ENCODE measurements around the gene RTL1.

RTL1 gene

DNA sequence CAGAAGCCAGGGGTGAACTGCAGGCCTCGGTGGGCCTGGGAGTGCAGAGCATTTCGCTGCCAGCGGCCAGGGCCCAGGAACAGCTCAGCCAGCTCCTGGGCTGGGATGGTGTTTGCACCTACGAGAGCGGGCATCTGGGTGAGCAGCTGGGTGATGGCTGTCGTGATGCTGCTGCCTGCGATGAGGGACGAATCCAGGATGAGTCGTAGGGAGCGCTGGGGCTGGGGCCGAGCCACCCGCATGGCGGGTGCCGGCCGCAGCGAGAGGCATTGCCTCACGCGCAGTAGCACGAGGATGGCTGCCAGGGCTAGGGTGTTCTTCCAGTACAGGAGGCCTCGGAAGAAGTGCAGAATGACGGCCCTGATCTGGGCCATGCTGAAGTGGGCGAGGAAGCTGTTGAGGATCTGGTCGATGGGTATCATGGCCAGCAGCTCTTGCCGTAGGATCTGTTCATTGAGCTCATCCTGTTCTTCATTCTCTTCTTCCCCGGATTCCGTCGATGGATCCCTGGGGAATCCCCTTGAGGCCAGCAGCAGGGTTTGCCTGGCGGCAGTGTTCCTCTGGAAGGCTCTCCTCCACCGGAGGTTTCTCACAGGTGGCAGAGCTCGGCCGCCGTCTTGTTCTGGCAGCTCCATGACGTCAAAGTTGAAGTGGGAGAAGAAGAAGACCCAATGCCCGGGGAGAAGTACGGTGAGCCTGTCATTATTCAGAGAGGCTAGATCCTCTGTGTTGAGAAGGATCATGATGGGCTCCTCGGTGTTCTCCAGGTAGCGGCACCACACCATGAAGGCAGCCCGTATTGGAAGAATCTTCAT lies 22.1 kb downstream of the RTL1 start:
- DNase-seq = no peak

DNA sequence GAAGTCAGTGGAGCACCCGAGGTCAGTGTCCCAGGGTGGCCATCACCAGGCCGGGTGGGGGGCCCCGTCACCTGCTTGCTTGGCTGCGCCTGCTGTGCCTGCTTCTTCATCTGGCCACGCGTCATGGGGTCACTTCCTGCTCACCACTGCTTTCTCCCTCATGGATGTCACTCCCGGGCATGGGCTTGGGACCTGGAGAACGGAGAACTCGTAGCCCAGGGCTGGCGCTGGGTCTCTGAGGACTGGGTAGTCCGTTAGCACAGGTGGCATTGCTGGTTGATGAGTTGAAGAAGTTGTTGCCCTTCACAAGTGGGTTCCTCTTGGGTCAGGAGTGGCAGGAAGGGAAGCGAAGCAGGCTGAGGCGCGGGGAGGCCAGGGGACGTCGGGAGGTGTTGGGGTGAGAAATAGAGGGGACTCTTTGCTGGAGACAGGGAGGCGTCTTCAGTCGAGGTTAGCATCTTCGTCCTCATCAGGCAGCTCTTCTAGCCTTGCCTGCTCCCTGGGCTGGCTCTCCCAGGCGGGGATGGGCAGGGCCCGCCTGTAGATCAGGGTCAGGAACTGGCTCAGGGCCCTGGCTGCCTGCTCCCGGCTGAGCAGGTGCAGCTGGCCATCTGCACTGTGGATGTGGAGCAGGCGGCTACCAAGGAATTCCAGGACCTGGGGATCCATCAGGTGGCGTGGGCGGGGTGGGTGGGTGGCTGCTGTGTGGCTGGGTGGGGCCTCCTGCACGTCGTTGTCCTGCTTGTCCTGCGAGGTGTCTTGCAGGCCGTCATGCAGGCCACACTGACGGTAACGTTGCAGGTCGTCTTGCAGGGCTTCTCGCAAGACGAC lies 23.0 kb downstream of the RTL1 start:
- no peak for DNase-seq

DNA sequence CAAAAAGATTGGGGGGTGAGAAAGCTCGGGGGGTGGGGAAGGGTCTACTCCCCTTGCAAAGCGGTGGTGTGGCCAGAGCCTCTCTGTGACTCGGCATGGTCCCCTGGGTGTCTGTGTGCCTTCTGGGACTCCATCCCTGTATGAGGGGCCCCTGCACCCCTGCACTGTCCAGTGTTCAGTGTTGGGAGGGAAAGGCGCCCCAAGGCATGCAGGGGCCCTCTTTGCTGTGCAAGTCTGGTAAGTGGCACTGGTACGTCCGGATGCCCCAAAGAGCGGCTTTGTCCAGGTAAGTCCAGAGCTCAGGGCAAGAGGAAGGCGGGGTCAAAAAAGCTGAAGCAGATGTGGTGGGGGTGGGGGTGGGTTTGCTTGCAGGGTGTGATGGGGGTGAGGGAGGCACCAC lies 23.7 kb downstream of the RTL1 start:
- DNase-seq = no peak

DNA sequence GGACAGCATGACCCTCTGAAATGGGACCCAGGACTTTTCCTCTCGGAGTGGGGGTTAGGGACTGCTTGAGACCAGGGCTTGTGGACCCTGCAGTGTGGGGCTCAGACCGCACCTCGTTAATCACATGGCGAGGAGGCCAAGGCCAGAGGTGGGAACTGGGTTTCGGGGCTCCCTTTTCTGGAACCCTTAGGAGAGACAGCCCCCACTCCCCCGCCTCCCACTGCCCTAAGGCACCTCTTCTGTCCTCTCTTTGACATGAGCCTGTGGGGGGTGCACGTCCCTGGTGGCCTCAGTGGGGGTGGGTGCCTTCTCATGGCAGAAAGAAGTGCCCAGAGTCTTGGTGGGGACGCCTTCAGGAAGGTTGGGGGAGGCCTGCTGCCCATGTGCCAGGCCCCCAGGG lies 24.3 kb downstream of the RTL1 start:
- no peak for DNase-seq

DNA sequence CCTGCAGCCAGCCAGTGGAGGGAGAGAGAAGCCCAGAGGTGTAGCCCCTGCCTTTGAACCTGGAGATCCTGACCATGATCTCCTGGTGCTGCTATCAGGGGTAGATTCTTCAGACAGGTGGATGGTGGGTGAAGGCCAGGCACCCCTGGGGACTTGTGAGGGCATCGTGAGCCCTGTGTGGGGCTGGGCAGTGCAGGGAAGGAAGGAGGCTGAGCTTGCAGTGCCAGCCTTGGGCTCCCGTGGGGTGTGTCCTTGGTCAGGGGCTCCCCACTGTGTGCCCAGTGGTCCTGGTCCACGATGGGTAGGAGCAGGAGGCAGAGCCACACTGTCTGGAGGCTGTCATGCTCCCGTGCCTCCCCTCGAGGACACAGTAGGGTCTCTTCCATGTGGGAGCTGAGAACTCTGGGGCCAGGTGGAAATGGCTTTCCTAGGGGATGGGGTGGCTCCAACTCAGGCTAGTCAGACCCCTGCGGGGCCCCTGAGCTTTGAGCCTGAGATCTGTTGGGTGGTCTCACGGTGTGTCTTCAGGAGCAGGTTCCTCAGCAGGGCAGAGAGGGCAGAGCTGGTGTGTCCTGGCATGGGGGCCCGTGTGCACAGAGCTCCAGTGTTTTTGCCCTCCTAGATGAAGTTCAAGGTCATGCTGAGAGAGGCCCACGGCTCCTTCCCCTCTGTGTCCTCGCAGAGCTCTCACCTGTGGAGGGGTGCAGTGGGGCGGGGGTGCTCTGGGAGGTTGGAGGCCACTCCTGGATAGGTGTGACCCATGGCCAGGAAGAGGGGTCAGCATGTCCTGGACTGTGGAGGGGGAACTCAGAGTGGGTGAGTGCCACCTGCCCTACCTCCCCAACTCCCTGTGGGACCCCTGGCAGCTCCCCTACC lies 25.0 kb downstream of the RTL1 start:
- DNase-seq = no peak

DNA sequence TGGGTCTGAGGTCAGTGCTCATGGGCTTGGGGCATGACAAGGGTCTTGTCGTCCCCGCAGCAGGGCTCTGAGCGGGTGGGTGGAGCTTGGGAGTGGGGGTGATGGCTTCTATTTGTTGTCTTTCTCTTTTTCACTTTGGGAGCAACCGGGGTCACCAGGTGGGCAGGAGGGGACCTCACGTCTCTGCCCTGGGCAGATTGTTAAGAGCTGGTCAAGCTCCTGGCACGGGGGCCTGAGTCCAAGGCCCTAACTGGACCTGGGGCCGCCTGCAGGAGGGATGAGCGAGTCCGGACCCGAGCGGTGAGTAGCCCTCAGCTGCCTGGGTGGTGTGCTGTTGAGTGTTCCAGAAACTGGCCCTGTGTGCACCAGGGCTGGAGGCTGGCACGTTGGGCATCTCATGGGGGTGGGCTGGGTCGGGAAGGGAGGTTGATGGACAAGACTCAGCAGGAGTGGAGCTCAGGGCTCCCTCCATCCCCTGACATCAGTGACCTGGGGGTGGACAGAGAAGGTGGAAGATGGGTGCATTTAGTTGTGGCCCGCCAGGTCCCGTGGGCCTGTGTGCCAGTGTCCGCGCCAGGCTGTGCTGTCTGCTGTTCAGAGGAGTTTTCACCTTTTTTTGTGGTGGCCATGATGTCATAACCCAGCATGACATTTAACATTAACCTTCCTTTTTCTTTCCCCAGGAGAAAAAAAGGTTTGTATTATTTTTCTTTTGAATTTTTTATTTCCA lies 27.5 kb downstream of the RTL1 start:
- no peak for DNase-seq

DNA sequence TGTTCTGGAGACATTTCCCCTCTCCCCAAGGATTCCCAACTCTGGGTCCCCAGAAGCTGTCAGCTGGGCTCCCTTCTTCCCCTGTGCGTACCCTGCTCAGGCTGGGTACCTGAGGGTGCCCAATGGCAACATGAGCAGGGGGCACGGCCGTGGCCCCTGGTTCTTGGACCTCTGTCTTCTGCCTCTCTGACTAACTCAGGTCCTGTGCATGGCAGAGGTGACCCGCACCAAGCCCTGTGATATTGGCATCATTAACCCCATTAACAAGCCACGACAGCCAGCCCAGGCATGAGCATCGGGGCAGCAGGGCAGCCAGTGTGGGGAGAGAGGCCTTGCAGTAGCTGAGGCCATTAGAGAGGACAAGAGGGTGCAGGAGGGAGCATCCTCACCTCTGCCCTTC lies 28.4 kb downstream of the RTL1 start:
- DNase-seq = no peak

DNA sequence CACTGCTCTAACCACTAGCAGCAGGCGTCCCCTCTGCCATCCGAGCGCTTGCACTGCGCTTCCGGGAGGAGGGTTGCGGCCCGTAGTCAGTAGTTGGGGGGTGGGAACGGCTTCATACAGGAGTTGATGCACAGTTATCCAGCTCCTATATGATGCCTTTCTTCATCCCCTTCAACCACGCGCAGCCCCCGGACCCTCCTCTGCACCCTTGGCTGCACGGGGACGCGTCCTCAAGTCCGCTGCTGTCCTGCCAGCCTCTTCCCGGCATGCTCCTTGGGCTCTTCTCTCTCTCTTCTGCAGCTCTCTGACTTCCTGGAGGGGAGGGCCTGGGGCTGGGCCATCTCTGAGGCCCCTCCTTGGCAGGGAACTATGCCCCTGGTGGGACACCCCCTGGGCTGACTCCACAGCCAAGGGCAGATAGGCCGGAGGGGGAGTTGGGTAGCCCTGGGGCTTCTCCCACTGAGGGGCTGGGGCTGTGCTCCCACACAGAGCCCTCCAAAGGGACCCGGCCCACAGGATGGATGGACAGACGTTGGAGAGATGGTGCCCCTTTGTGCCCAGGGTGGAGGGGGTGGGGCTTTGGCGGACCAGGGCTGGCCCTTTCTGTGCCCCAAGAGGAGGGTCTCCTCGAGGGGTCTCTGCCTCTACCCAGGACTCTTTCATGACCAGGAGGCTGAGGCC lies 29.0 kb downstream of the RTL1 start:
- no peak for DNase-seq

DNA sequence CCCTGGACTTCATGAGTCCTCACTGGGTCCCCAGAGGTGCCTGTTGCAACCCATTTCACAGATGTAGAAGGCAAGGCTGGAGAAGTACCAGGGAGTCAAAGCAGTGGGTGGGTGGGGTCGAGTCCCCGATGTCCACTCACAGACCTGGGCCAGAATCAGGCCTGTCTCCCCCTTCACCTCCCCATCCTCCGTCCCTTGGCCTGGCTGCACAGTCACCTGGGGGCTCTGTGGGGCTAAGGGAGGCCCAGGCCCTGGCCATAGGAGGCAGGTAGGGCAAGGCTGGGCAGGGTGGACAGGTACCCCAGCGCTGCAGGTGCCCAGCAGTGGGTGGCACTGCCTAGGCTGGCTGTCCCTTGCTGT lies 29.5 kb downstream of the RTL1 start:
- DNase-seq = no peak

DNA sequence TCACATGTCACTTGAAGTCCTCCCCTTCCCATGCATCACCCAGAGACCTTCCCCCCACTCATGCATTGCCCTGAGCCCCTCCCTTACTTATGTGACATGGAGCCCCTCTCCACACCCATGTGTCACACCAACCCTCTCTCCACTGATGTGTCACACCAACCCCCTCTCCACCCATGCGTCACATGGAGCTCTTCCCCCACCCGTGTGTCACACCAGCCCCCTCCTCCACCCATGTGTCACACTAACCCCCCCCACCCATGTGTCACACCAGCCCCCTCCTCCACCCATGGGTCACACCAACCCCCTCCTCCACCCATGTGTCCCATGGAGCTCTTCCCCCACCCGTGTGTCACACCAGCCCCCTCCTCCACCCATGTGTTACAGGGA lies 30.4 kb downstream of the RTL1 start:
- DNase-seq = no peak

DNA sequence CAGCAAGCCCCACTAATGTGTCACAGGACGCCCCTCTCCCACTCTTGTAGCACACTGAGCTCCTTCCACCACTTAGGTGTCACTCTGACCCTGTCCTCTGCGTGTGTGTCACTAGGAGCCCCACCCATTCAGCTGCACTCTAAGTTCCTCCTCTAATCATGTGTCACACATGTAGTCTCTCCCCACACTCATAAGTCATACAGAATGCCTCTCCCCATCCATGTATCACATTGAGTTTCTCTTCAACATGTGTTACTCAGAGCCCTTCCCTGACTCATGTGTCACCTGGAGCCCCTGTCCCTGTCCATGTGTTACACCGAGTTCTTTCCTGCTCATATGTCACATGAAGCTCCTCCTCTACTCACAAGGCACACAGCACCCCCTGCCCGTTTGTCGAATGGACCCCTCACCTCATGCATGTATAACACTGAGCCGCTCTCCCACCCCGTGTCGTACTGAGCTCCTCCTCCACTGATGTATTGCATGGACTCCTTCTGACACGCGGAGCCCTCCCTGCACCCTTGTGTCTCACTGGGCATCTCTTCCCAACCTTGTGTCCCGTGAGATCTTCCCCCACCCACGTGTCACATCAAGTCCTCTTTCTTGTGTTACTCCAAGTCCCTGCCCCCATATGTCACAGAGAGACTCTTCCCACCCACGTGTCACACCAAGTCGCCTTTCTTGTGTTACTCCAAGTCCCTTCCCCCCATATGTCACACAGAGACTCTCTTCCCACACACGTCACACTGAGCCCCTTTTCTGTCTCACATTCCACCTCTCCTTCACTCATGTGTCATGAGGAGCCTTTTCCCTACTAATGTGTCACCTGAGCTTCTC lies 31.0 kb downstream of the RTL1 start:
- no peak for DNase-seq

DNA sequence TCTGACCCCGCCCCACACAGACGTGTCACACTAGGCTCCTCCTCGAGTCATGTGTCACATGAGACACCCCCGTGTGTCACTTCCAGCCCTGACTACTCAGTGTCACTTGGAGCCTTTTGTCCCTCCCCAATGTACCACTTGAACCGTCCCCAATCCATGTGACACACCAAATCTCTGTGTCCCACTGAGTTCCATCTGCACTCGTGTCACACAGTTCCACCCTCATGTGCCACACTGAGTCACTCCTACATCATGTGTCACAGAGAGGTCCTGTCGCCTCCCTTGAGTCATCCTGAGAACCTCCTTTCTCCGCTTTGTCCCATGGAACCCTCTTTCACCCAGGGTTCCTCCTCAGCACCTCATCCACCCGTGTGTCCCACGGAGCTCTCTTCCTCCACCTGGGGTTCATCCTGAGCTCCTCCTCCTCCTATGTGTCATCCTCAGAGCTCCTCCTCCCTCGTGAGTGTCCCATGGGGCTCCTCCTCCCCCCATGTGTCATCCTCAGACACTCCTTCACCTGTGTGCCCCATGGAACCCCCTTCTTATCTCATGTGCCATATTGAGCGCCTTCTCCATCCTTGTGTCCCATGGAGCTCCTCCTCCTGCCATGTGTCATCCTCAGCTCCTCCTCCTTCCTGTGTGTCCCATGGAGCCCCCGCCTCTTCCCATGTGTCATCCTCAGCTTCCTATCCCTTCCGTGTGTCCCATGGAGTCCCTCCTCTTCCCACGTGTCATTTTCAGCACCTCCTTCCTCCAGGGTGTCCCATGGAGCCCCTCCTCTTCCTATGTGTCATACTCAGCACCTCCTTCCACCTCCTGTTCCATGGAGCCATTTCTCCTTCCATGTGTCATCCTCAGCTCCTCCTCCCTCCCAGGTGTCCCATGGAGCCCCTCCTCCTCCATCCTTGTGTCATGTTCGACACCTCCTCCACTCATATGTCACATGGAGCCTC lies 32.0 kb downstream of the RTL1 start:
- DNase-seq = no peak

DNA sequence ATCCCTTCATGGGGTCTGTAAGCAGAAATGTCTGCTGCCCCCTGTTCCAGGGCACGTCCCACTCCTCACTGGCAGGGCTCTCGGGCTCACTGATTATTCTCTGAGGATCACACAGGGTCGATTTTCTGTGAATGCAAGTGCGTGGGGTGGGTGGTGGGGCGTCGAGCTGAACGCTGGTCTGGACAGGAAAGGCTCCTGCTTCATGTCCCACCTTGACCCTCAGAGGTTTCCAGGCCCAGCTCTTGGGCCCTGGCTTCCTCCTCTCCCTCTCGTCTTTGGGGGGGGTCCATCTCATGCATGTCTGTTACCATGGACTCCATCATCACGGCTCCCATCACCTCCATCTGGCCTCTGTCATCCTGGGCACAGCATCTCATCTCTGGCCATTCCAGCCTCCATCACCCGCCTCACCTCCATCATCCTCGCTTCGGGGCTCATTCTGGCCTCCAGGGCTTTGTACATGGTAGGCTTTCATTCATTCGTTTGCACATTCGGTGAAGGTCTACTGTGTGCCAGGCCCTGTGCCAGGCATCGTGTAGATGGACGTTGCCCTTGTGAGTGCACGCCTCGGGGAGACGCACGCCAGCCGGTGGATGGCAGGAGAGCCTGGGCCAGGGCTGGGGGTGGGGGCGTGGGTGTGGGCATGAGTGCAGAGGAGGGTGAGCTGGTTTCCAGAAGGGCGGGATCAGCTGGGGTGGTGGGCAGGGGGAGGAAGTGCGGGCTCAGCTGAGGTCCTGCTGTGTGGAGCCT lies 34.7 kb downstream of the RTL1 start:
- no peak for DNase-seq

DNA sequence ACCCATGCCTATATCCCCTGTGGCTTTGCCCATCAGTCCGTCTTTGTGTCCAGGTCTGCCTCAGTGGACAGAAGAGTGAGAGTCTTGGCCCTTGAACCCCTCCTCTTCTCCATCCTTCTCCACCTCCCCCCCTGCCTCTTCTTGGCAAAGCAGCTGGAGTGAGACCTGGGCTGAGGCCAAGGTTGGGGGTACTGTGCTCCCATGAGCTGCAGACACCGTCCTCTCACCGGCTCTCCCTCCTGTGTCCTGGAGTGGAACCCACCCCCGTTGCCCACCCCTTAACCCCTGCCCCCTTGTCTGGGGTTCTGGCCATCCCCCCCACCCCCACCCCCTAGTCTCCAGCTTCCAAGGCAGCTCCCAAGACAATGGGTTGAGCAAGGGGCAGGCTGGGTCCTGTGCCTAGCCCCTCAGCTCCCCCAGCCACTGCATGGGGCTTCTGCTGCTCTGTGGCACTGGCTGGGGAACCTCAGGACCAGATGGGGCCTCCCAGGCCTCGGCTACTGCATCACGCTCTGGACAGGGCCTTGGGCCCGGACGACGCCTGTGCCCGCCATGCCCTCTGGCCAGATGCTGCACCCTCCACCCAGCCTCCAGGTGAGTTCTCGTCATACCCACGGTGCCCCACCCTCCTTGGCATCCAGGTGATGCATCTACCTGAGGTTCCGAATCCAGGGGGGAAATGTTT lies 35.7 kb downstream of the RTL1 start:
- no peak for DNase-seq

DNA sequence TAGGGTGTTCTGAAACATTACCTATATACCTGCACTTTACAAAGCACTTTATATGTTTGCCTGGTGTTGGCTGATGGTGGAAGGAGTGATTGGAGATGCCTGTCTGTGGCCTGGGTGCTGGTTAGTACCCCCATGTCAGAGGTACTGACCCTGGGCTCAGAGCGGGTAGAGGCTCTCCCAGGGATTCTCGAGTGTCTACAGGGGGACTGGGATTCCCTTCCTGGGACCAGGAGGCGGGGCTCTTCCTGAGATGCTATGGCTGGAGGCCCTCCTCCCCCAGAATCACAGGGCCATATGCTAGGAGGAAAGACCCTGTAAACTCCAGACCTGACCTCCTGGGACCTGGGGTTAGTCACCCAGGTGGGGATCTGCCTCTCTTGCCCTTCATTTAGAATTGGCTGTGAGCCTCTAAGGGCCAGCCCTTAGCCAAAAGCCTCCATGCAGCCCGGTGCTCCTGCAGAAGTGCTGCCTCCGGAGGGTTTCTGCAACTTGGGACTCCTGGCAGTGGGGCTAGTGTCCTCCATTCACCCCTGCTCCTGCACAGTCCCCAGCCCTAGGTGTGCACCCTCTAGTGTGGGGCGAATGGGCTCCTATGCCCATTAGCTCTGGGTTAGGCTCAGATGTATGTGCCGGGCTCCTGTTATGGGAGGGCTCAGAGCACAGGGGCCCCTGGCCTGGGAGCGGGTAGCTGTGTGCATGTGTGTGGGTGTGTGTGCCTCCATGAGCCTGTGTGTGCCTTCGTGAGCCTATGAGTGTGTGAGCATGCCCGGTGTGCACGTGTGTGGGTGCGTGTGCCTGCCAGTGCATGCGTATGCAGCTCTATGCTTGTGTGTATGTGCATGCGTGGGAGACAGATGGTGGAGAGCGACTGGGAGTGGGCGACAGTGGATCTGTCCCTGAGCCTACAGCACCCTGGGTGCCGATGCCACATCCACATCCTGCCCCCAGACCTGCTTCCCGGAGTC lies 36.6 kb downstream of the RTL1 start:
- no peak for DNase-seq

DNA sequence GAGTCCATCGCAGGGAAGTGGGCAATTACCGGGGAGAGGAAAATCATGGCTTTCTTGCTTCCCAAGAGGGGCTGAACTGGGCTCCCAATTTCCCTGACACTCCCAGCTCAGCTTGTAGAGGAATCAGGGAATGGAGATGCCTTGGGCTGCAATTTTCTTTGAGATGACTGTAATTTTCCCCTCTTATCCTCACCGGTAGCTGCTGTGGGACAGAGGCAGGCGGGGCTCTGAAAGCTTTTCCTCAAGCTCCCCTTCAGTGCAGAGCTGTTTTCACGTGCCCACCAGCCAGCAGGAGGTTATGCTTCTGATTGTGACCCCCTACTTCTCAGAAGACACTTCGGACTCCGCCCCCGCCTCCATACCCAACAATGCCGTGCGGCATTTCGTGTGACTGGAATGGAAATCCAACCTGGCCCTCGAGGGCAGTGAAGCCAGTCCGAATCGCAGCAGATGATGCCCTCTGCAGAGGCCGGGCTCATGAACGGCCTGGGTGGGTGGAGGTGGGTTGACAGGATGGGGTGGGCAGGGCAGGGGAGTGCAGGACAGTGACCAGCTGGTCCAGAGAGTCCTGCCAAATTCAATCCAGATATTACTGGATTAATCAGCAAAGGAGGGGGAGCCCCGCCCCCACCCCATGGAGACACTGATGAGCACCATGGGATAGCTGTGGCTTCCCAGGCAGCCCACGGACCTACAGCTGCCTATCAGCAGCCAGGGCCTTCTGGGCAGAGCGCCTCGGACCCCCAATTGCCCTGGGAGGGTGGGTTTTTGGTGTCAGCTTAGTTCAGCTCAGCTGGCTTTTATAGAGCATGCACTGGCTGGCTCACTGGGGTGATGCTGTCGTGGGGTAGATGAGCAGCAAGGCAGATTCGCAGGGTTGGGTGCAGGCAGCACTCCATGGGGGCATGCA lies 37.6 kb downstream of the RTL1 start:
- no peak for DNase-seq

Measured in DMS 273 treated with DMSO at 0.1 percent for 48 hours (cell line).